SKM-1 treated with dmso at 0.1 percent for 144 hours (cell line): ENCODE results near the gene ZNF98.

ENCODE experiments used
- DNase-seq: peaks from one replicate; lab custom pipeline; 2025; ENCODE audit not compliant: unreplicated experiment; lab: John Stamatoyannopoulos, UW

Gene ZNF98

GRCh38 chr19:22422211-22422610 is at the start of gene ZNF98:
ZNF98 (minus strand) TSS chr19:22422346; CDS start chr19:22422224, 122 bp downstream.
- DNase-seq, result no peak

- no peak for DNase-seq
Measured at GRCh38 chr19:22446605-22447004, 24.5 kb upstream of the ZNF98 start.

GRCh38 chr19:22438011-22438410 is 15.9 kb upstream of the ZNF98 start:
- DNase-seq, result no peak

GRCh38 chr19:22427960-22428913 is 6.1 kb upstream of the ZNF98 start:
- no peak for DNase-seq

- no peak for DNase-seq
Measured at GRCh38 chr19:22427547-22427946, 5.4 kb upstream of the ZNF98 start.

- DNase-seq, result no peak
Measured at GRCh38 chr19:22426901-22427300, 4.8 kb upstream of the ZNF98 start.

- no peak for DNase-seq
Measured at GRCh38 chr19:22421797-22422196, 349 bp downstream of the ZNF98 start.

- DNase-seq, result no peak
Measured at GRCh38 chr19:22354665-22355064, 67.5 kb downstream of the ZNF98 start.
